Myocyte (in vitro differentiated cells): ENCODE results near the gene ST3GAL4. TPM values are rescaled to one million over a fixed set of nuclear protein-coding genes. Genes with fewer than 3 reads are reported as not detected.

Experiments used
- DNase-seq: peaks from one replicate; pipeline ENCODE4 v3.0.0-alpha.2; 2012; ENCODE audit warnings: low read depth
- total RNA-seq: library from RNA; depleted of rRNA; stranded (reverse); fragments of >200 nt; gene quantifications from 2 replicates; pipeline ENCODE4 v1.2.3, GENCODE V29; 2014

The ST3GAL4 gene
- total RNA-seq, 1 donor from 2014 or later = 24.2 TPM

DNA sequence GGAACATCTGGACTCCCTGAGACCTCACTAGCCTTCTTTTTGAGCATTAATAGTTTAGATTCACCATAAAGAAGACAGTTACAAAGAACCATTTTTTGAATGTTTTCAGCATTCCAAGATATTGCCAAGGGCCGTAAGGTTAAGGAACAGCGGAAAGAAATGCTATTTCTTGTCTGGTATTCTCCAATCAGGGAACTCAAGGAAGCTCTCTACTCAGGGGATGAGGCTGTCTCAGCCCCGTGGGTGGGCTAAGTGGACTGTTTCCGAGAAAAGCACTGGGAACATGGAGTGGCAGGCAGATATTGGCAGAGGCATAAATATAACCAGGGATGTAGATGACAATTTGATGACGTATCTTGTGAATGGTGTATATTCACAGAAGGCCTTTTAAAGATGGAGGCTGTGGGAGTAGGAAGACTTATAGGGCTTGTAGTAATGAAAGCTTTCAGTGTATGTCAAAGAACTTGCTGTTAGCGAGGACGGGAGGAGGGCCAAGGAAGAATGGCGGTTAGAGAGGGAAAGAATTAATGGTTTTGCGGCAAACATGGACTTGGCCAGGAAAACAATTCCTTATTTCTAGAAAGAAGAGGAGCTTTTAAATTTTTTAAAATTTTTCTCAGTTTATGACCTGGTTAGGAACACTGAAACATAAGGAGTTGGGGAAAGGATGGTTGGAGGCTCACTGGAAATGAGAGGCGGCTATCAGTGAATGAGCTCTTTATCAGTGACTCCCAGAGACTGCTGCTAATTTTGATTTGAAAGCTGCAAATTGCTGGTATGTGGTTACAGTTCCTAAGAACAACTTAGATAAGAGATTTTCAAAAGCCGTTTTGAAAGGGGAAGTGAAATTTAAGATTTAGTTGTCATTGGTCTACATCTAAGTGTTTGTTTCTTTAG is 64.6 kb downstream of the ST3GAL4 start:
- DNase-seq = no peak

DNA sequence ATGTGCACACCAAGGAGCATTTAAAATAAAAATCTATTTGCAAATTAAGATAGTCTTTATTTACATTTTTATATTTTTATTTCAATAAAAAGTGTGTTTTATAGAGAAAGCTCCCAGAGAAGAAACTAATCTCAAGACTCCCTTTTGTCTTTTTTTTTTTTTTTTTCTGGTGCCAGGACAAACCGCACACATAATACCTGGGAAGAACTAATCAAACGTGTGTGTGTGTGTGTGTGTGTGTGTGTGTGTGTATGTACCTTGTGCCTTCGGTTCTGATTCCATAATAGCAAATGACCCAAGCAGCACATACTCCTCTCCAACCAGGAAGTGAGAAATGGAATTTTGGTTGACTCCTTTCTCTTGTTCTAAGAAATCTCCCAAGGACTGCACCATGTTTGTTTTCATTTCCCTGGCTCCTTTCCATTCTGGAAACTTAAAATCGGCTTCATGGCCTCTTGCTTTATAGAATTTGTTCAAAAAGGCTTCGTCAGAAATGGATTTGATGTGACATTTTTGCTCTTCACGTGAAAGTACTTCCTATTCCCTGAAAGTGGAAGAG is 65.3 kb downstream of the ST3GAL4 start:
- no peak for DNase-seq

DNA sequence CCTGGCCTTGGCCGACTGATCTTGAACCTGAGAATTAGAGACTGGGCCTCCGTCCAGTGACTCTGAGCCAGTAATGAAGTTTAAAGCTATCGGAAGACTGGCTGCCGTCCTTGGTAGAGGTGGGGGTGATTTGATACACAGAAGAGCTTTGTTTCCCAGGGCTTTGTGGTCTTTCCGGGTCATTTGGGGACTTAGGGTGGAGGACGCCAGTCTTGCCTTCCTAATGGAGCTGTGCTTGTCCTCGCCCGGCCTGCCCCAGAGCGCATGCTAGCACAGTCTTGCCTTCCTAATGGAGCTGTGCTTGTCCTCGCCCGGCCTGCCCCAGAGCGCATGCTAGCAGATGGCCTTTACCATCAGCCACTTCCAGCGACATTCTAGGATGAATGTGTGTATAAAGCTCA is 65.8 kb downstream of the ST3GAL4 start:
- DNase-seq = no peak

DNA sequence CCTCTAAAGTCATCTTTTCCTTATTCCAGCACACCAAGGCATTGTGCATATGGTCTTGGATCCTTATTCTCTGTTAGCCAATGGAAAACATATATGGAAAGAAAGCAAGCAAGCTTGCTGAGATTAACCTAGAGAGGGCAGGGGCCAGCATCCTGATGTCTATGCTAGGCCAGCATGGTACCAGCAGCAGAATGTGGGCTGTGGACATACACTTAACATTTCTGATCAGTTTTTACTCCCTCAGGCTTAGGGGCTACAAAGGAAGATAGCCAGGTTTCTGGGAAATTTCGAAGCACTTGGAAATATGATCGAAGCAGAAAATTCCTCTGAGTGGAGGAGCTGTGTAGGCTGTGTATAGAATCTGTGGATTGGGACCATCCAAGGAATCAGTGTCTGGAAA is 67.0 kb downstream of the ST3GAL4 start:
- DNase-seq = no peak

GRCh38 chr11:126423154-126423553 is 67.7 kb downstream of the ST3GAL4 start:
- DNase-seq = peak; percentile 64

- no peak for DNase-seq
Measured at GRCh38 chr11:126423743-126424142, 68.3 kb downstream of the ST3GAL4 start.

DNA sequence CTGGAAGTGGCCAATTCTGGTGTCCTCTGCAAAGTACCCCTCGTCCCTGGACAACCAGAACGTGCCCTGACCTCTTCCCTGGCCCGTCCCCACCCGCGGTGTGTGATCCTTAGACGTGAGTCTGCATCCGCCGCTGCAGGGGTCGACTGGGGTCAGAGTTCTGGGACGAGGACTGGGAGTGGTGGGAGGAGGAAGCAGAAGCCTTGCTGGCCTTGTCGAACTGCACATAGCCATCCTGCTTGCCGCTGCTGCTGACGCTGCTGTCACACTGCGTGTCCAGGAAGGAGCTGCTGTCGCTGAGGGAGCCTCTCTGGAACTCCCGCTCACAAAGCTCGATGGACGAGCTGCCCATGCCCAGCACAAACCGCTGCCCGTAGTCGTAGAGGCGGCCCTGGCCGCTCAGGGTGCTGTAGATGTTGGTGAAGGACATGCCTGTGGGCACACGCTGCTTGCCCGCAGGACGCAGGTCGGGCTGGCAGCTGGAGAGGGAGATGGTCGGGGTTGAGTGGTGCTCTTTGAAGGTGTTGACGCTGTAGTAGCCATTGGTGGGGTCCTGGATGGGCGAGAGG is 69.1 kb downstream of the ST3GAL4 start:
- no peak for DNase-seq

- no peak for DNase-seq
Measured at GRCh38 chr11:126426106-126426505, 70.6 kb downstream of the ST3GAL4 start.

GRCh38 chr11:126426820-126427749 is 71.6 kb downstream of the ST3GAL4 start:
- no peak for DNase-seq

- DNase-seq = peak; percentile 79
Measured at GRCh38 chr11:126430581-126431335, 75.3 kb downstream of the ST3GAL4 start.

GRCh38 chr11:126431401-126432064 is 76.0 kb downstream of the ST3GAL4 start:
- DNase-seq = peak; percentile 88

- DNase-seq = no peak
Measured at GRCh38 chr11:126432065-126432461, 76.6 kb downstream of the ST3GAL4 start.

DNA sequence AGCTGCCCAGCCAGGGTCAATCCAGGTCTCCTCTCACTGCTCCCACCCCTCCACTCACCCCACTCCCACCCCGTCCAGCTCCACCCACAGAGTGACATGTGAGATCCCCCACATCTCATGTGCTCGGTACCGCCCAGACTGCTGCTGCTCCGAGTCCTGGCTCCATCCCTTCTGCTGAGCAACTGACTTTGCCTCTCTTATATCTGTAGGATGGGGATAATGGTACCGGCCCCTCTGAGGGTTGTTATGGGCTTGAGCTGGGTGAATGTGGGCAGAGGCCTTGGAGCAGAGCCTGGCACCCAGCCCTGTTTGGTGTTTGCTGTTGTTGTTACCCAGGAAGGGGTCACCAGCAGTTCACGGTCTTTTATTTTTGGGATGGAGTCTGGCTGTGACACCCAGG is 77.0 kb downstream of the ST3GAL4 start:
- peak; percentile 37 for DNase-seq

GRCh38 chr11:126433244-126433846 is 77.9 kb downstream of the ST3GAL4 start:
- DNase-seq = no peak

GRCh38 chr11:126433989-126434949 is 78.8 kb downstream of the ST3GAL4 start:
- no peak for DNase-seq

DNA sequence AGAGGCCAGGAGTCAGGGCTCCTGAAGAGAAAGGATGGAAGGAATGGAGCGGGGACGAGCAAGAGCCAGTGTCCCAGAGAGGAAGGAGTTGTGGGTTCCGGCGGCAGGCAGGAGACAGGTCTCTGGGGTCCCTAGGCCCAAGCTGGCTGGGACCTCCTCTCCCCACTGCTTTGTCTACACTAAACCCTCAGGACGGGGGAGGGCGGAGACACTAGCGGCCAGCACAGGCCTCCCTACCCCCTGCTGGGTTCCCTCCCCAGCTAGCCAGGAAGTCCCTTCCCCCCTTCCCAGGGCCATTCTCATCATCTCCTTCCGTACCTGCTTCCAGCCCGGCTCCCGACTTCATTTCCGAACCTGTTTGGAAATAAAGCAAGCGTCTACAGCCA is 79.5 kb downstream of the ST3GAL4 start:
- no peak for DNase-seq

GRCh38 chr11:126436209-126436755 is 80.8 kb downstream of the ST3GAL4 start:
- no peak for DNase-seq

GRCh38 chr11:126437731-126438130 is 82.2 kb downstream of the ST3GAL4 start:
- no peak for DNase-seq
